GM08714 (cell line): ENCODE measurements around the gene PDE10A.

Source experiments
- H3K4me3 ChIP-seq: fragments of 200-500 bp; sonication (Bioruptor generic); 2 replicates; pipeline ENCODE4 v1.5.1; 2014; ENCODE audit warnings: mild to moderate bottlenecking, low read length, inconsistent platforms
- ZNF274 ChIP-seq: IDR thresholded peaks from 2 replicates; pipeline ENCODE4 v1.6.1; 2012; ENCODE audit warnings: mild to moderate bottlenecking, low read depth, low read length

PDE10A gene

DNA sequence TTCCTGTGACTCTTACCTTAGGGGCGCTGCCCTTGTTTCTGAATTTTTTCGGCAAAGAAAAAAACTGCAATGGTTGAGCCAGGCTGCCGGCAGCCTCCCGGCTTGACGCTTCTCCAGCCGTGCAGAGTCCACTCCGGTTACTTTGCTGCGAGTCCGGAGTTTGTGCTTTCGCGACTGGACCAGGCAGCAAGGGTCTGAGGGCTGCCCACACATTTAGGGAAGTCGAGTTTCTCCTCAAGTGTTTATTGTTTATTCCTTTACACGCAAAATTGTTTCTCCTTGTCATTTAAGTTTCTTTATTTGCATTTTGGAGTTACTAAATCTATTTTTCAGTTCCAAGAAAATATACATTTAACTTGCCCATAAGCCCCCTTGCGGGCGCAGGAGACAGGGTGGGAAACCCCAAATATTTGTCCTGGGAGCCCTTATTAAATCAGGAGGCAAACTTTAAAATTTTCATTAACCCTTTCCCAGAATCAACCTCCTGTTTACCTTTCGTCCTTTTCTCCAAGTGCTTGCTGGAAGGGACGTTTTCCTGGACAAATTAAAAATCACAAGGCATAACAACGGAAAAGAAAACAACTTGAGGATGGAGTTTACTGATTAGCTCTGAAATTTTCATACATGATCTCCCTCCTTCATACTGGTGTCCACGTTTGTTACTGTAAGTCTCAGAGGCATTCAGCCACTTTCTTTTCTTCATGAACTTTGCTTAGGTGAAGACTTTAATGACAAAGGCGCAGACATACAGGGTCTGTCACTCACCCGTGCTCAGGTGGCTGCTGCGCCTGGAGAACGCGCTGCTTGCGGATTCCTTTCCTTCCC, 1.7 kb upstream of the PDE10A start:
- no peak for TF ChIP-seq ZNF274

DNA sequence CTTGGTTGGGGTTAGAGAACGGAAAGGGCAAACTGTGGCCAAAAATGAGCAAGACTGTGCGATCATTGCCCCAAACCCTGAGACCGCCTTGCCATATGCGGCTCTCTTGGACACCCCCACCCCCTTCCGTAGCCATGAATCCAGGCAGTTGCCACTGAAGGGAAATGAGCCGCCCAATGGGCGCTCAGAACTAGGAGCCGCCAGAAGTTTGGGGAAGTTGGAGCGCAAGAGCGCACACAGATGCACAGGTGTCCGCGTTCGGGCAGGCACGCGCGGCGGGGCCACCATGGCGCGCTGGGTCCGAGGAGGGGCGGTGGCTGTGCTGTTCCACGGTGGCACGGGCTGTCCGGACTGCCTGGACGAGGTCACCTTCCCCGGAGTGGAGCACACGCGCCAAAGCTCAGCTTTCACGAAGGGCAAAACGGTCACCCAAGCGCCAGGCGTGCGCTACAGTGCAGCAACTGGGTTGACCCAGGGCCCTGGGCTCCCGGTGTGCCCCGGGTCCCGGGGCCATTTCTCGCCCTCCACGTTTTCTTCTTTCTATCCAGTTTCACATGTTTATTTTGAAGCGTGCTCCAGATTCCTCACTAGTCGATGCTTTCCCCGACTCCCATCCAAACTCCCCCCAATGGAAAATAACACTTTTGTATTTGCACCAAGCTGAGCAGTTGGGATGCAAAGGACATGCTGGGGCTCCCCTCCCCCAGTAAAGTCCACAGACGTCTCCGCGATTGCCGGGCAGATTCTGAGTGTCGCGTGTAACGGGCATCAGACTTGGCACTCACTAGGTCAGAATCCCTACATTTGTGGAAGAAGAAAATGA, 906 bp upstream of the PDE10A start:
- no peak overlapping the region; the same call in 1 of the 2 replicates for H3K4me3 ChIP-seq

More for the DNA sequence above, 1.7 kb upstream of the PDE10A start:
- no peak overlapping the region; the same call in 1 of the 2 replicates for H3K4me3 ChIP-seq

DNA sequence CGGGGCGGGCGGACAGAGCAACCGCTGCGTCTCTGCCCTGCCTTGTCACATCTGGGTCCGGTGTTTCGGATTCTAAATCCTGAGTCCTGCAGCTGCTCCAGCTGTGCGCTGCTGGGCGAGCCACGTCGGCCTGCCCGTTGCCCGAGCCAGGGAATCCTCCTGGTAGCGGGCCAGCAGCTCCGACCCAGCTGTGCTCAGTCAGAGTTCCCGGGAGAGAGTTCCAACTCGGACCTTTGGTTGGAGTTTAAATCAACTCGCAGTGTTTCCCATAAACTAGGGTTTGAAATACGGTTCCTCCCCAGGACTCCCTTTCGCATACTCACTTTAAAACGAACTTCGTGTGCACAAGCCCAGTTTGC, 315 bp upstream of the PDE10A start:
- no peak overlapping the region for H3K4me3 ChIP-seq
- TF ChIP-seq ZNF274: no peak

More for the DNA sequence above, 906 bp upstream of the PDE10A start:
- no peak for TF ChIP-seq ZNF274

DNA sequence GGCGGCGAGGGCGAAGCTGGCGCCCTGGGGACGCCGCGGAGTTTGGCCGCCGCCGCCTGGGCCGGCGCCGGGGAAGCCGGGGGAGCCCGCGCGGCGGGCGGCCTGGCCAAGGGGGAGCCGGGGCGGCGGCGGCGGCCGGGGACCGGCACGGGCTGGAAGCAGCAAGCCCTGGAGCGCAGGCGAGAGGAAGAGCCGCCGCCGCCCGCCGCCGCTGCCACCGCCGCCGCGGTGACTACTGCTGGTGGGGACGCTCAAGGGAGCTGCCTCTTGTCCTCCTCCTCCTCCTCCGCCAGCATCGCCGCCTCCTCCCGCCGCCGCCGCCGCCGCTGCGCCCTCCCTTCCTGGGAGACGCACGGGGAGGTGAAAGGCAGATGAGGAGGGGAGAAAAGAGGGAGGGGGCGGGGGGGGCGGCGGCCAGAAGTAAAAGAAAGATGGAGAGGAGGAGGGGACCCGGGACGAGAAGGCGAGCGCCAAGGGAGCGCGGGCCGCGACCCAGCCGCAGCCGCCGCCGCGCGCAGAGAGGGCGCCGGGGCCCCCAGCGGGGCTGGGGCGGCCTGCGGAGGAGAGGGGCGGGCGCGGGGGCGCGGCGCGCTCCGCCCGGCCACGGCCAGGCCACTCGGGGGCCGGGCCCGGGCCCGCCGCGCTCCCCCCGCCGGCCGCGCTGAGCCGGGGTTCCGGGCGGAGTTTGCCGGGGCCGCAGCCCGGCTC, 846 bp downstream of the PDE10A start:
- H3K4me3 ChIP-seq: peak overlapping the region; percentile 49
- no peak for TF ChIP-seq ZNF274

DNA sequence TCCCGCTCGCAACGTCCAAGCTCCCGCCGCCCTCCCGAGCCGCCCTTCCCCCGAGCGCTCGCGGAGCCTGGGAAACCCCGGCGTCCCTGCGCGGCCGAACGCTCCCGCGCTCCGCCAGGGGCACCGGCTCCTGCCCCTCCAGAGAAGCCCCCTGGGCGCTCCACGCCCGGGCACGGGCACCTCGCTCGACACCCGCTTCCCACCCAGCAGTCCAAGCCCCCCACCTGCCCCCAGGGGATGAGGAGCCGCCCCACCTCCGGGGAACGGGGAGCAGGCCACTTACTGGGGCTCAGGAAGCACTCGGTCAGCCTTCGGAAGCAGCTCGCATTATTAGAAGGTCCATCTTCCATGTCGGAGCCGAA, 1.4 kb downstream of the PDE10A start:
- TF ChIP-seq ZNF274: no peak
- H3K4me3 ChIP-seq: peak overlapping the region; percentile 49

DNA sequence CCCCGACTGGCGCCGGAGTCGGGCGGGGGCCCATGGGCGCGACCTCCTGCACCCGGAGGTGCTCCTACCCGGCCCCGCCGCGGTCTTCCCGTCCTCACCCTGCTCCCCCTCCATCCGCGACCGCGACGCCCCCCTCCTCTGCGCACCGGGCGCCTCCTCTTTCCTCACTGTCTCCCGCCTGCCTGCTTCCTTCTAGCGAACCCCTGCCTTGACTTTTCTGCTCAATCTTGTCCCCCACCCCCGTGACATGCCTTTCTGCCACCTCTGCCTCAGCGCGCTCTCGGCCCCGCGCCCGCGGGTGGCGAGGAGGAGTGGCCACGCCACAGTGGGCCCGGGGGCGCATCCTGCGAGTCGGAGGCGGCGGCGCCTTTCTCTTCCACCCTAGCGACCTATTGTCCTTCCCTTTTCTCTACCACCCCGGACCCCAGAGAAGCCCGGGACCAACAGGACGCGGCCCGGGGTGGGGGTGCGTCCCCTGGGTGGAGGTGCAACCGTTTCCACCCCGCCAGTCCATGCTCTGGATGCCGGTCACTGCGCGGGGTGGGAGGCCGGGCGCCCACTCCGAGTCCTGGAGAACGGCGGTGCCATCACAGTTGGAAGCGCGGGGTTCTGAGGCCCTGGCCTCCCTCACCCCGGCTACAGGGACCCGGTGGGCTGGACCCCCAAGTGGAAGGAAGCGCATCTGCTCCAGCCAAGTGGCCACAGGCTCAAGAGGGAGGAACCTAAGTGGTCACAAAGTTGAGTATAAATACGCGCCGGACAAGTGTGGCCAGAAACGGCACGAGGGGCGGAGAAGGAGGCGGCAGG, 2.0 kb downstream of the PDE10A start:
- H3K4me3 ChIP-seq: peak overlapping the region; percentile 49
- TF ChIP-seq ZNF274: no peak

DNA sequence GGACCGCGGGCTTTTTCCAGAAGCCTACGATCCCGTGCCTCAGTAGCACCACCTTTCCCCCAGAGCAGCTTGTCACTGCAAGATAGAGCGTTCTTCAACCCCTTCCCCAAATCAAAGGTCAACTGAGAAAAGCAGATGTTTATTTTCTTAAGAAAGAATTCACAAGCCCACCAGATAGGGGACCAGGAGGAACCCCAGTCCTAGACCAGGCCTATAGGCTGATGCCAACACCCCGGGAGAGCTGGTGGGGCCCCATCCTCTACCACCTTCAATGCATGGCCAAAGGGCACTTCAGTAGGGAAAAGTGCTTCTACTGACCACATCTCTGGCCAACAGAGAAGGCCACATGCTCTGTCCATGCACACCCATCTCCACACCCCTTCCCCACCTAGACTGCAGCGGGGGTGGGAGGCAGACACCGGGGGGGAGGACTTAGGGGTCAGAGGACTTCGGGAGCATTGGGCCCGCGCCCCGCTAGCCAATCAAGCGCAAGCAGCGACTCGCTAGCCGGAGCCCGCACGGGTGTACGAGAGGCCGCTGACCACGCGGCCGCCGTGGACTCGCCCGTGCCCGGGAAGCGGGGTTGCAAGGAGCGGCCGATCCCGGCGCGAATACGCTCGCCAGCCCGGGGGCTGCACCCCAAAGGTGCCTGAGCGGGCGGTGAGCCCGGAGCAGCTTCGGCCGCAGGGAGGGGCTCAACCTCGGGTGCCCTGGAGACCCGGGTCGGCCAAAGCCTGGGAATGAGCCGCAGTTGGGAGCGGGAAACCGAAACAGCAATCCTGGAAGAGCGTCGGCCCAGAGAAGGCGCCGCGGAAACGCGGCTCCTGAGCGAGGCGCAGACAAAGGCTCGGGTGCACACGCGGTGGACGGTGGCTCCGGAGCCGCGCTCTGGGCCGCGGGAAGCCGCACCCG, 2.8 kb downstream of the PDE10A start:
- no peak for TF ChIP-seq ZNF274
- no peak overlapping the region for H3K4me3 ChIP-seq

DNA sequence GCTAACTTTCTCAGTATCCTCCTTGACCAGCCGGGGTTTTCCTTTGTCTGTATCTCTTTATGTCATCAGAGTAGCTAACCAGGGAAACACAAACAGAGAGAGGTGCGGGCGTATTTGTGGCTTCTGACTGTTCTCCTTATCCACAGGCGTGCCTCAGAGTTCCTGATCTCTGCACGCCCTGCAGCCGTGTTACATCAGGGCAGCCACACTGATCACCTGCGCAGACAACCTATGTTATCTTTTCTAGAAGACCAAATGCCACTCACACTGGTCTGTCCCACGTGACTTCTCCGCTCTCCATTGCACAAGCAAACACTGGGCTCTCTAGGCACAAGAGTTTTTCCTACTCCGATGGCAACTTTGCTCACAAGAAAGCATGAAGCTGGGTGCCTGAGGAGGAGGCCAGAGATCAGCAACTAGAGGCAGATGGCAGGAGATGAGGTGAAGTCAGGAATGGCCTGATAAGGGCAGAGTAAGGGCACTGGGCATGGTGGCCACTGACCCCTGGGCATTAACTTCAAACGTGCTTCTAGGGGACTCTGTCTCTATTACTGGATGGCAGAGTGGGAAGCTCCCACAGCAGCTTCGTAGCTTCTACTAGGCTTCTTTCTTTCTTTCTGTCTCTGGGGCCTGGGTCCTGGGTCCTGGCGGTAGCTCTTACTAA, 4.5 kb downstream of the PDE10A start:
- no peak overlapping the region for H3K4me3 ChIP-seq
- no peak for TF ChIP-seq ZNF274

DNA sequence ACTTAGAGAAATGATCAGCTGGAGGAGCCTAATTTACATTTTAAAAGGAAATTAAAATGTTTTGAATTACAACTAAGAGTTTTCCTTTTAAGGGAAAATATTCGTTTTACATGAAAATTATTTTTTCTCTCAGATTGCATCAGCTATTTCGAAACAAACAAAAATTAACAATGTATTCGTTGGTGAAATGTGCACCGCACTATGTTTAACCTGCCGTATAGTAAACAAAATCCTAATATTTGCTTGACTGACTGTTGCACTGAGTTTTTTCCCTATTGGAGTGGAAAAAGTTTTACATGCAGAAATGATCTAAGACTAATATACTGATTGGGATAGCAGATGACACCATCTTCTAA, 5.7 kb downstream of the PDE10A start:
- no peak for TF ChIP-seq ZNF274
- no peak overlapping the region for H3K4me3 ChIP-seq

DNA sequence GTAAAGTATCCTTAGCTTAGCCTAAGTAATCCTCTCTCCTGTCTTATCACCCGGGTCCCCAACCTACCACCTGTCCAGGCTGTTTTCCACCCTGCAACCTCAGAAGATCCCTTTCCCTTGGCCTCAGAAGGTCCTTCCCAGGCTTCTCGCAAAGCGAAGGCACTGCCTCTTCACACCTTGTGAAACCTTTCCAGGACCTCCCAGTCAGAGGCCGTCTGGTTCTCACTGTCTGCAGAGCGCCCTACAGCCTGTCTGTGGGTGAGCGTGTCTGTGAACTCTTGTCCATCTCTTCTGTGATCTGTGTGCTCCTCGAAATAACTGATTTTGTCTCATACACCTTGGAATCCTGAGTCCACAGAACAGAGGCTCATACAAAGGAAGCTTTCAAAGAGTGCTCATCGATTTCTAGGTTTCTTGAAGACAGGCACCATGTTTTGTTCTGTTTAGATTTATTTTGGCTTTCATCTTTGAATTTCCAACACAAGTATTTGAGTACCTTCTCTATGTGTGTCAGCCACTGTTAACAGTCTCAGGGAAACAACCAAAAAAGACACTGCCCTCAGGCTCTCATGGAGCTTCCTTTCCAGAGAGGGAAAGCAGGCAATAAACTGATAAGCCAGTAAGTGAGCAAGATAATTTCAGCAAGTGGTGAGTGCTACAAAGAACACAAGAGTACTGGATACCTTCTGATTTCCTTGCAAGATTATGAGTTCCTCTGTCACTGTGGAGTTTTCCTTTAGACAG, 6.3 kb downstream of the PDE10A start:
- no peak overlapping the region for H3K4me3 ChIP-seq
- TF ChIP-seq ZNF274: no peak

DNA sequence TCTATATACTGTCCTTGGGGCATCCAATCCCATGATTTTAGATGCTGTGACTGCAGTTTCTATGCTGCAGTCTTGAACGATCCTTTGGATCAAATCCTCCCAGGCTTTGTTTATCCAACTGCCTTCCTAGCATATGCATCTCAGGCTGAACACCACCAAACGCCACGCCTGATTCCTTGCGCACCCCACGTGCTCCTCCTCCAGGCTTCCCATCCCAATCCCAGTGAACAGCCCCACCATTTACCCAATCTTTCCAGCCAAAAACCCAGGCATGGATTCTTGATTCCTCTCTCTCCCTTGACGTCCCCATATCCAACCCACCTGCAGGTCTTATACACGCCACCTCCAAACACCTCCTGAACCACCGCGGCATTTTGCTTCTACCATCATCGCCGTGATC, 7.8 kb downstream of the PDE10A start:
- TF ChIP-seq ZNF274: no peak
- no peak overlapping the region for H3K4me3 ChIP-seq

DNA sequence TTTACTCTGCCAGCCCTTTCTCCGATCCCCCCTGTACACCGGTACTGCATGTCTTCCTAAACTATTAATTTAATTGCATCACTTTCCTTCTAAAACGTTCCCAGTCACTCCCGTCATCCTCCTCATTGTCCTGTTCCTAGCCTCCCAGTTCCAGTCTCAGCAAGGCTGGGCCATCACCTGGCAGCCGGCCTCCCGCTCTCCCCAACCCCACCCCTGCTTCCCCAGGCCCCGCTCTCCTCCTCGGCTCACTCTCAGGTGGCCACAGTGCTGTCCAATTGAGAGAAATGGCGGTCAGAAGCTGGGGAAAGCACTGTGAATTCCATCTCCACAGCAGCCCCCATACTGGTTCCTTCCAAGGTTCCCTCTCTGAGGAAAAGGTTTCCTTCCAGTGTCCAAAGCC, 8.9 kb downstream of the PDE10A start:
- TF ChIP-seq ZNF274: no peak
- H3K4me3 ChIP-seq: no peak overlapping the region
